ENCODE measurements around the gene PDCD6IP.

DNA sequence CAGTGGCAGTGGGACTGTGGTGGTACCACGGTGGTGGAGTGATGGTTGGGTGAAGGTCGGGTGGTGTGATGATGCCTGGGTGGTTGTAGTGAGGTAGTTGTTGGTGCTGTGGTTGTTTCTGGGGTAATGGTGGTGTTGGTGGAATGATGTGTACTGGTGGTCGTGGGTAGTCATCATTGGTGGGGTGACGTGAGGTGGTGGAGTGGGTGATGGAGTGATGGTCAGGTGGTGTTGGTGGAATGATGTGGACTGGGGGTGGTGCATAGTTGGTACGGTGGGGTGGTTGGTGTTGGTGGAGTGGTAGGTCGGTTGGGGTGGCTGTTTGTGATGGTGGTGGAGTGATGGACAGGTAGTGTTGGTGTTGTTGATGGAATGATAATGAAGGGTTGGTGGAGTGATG lies 87.1 kb downstream of the PDCD6IP start:
- TF ChIP-seq TAF1 (IDR thresholded peaks at IDR 0.05; ENCODE audit: low read depth) = no peak
- TF ChIP-seq, protein P1, sequence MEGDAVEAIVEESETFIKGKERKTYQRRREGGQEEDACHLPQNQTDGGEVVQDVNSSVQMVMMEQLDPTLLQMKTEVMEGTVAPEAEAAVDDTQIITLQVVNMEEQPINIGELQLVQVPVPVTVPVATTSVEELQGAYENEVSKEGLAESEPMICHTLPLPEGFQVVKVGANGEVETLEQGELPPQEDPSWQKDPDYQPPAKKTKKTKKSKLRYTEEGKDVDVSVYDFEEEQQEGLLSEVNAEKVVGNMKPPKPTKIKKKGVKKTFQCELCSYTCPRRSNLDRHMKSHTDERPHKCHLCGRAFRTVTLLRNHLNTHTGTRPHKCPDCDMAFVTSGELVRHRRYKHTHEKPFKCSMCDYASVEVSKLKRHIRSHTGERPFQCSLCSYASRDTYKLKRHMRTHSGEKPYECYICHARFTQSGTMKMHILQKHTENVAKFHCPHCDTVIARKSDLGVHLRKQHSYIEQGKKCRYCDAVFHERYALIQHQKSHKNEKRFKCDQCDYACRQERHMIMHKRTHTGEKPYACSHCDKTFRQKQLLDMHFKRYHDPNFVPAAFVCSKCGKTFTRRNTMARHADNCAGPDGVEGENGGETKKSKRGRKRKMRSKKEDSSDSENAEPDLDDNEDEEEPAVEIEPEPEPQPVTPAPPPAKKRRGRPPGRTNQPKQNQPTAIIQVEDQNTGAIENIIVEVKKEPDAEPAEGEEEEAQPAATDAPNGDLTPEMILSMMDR (IDR thresholded peaks at IDR 0.05; ENCODE audit: poor library complexity, severe bottlenecking) = no peak
- no peak for TF ChIP-seq EZH2 (IDR thresholded peaks at IDR 0.05; ENCODE audit: borderline replicate concordance, insufficient read depth, low read length, poor library complexity, severe bottlenecking)
